GM21717 (cell line): ENCODE results near the gene C11orf87.

Experiments
- ATAC-seq: cut with Tn5 transposase; IDR thresholded peaks from one replicate; pipeline ENCODE4 v1.9.1; 2021; ENCODE audit warnings: mild to moderate bottlenecking, moderate library complexity; ENCODE audit not compliant: unreplicated experiment

Gene C11orf87

GRCh38 chr11:109435121-109435742 is 13.2 kb downstream of the C11orf87 start:
- ATAC-seq = no peak

DNA sequence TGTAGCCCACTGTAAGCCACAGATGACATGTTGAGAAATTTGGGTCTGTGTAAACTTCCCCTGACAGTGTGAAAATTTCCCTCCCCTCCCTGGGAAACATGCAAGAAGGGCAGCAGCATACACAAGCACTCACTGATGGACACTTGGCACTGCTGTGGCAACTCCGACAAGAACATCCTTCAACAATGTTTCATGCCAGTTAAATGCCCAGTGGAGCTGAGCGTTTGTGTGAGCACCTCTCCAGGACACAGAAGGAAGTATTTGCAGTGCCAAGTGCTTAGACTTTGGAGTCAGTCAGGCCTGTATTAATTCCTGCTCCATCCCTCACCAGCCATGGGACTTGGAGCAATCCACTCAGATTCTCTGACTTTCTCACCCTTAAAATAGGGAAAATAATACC is 17.7 kb downstream of the C11orf87 start:
- no peak for ATAC-seq

DNA sequence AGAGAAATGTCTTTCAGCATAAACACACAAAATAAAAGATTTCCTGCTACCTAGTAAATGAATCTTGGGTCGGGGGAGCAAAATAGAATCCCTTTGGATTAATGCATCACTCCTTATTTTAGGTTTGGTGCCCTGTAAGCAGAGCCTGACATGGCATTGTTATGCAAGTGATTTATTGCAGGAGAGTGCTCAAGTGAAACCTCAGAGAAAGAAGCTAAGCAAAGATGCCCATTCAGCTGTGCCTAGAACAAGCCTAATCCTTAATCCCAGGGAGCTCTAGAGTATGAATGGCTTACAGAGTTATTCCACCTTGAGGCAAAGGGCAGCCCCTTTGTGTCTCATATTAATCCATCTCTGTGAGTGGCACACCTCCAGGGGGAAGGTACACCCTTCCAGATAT is 21.1 kb downstream of the C11orf87 start:
- no peak for ATAC-seq

DNA sequence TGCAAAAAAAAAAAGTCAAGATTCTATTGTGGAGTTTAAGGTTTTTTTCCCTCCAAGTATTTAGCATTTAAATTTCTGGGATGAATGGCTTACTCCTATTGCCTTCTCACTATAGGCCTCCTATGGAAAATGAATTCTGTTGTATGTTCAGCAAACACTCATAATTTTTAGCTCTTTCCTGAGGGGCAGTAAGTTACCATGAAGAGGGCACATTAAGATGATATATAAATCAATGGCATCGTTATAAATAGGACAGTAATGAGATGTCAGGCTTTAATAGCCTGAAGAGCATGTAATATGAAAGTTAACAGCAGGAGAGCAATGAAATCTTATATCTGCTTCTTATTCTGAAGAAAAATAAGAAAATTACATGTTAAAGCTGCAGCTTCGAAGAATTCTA is 32.9 kb downstream of the C11orf87 start:
- no peak for ATAC-seq
